ENCODE data around the gene VRTN.

Gene VRTN, protein sequence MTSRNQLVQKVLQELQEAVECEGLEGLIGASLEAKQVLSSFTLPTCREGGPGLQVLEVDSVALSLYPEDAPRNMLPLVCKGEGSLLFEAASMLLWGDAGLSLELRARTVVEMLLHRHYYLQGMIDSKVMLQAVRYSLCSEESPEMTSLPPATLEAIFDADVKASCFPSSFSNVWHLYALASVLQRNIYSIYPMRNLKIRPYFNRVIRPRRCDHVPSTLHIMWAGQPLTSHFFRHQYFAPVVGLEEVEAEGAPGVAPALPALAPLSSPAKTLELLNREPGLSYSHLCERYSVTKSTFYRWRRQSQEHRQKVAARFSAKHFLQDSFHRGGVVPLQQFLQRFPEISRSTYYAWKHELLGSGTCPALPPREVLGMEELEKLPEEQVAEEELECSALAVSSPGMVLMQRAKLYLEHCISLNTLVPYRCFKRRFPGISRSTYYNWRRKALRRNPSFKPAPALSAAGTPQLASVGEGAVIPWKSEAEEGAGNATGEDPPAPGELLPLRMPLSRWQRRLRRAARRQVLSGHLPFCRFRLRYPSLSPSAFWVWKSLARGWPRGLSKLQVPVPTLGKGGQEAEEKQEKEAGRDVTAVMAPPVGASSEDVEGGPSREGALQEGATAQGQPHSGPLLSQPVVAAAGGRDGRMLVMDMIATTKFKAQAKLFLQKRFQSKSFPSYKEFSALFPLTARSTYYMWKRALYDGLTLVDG

DNA sequence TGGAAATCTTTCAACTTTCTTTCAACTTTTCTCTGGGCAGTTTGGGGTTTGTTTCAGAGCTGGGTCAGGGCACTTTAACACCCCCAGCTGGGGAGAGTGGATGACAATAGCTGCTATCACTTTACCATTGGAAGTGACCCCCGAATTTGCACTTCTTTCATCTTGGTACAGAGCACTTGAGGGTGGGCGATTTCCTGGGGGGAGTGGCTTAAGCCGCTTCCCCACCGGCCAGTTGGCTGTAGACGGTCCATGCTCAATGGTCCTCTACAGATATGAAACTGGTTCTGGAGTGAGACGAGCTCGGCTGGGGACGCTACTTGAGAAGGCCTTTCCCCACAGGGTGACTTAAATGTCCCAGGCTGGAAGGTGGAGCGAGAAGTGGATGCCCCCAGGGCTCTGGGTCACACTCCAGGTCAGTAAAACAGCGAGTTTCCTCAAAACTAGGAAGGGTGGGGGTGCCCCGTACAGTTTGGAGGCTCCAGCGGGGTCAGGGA, at the start of gene VRTN:
Gene VRTN, plus strand, starts transcription at position 231 of the 494 bp plus-strand sequence. CDS start 8,313 bp downstream, outside the sequence.
- CTCF ChIA-PET = interaction anchor here (0.9 to 1.2 kb wide), 2 partner anchors 9 to 46 kb away, joined by 3 read pairs; partner anchors contain the start of gene ABCD4
- POLR2A ChIA-PET = interaction anchor here (1.3 kb wide), 1 partner anchor 46 kb away, joined by 3 read pairs; the partner anchor contains the start of gene ABCD4
- TF ChIP-seq FOXK2 (IDR thresholded peaks at IDR 0.05) (no peak), L3MBTL2 (conservative IDR thresholded peaks at IDR 0.05) (no peak), SUZ12 (IDR thresholded peaks at IDR 0.05) (no peak), HDGF (IDR thresholded peaks at IDR 0.05; ENCODE audit: borderline replicate concordance) (no peak)
- DNase-seq (ENCODE audit: extremely low spot score) = no peak

DNA sequence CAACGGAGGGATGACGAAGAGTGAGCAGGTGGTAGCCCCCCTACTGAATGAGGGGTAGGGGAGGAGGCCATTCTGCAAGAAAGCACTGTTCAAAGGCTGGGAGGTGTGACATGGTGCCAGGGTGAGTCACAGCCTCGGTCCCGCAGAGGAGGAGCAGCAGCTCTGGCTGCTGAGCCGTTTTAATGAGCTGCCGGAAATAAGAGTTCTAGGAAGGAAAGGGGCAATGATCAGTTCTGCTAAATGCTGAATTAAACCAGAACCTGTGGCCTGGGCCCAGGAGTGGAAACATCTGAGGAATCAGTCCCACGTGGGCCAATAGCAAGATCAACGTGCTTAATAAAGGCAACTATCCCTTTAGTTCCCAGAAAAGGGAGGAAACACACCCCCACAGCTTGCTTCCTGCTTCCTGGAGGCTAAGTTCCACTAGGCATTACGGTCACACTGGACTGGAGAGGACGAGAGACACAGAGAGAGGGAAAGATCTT, 49.2 kb upstream of the VRTN start:
- TF ChIP-seq HDGF (IDR thresholded peaks at IDR 0.05; ENCODE audit: borderline replicate concordance) (no peak), CTBP1 (IDR thresholded peaks at IDR 0.05; ENCODE audit: borderline replicate concordance) (no peak), FOXM1 (IDR thresholded peaks at IDR 0.05; ENCODE audit: borderline replicate concordance) (no peak), L3MBTL2 (conservative IDR thresholded peaks at IDR 0.05) (no peak)
- DNase-seq (ENCODE audit: extremely low spot score) = no peak
- POLR2A ChIA-PET = interaction anchor here (0.9 to 1.4 kb wide), 2 partner anchors 10 to 22 kb away, joined by 3 to 4 read pairs; no protein-coding TSS in a partner anchor
- CTCF ChIA-PET = interaction anchor here (1.0 kb wide), 1 partner anchor 24 kb away, joined by 3 read pairs; no protein-coding TSS in a partner anchor

DNA sequence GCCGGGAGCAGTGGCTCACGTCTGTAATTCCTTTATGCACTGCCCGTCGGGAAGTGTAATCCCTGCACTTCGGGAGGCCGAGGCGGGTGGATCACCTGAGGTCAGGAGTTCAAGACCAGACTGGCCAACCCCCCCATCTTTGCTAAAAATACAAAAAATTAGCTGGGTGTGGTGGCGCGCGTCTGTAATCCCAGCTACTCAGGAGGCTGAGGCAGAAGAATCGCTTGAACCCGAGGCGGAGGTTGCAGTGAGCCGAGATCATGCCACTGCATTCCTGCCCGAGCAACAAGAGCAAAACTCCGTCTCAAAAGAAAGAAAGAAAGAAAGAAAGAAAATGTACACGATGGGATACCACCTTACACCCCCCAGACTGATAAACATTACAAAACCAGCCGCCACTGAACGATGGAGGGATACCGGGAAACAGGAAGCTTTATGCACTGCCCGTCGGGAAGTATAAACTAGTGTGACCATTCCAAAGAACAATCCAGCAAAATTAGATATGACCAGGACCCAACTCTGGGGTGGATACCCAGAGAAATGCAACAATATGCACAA, 46.6 kb upstream of the VRTN start:
- ChIA-PET CTCF (interaction anchor here (1.0 to 1.7 kb wide), 3 partner anchors 12 to 76 kb away, joined by 3 to 8 read pairs (median 4); no protein-coding TSS in a partner anchor), POLR2A (interaction anchor here (1.7 to 2.2 kb wide), 4 partner anchors 10 to 32 kb away, joined by 3 to 10 read pairs (median 6); no protein-coding TSS in a partner anchor)
- TF ChIP-seq FOXM1 (IDR thresholded peaks at IDR 0.05; ENCODE audit: borderline replicate concordance) (no peak), TARDBP (IDR thresholded peaks at IDR 0.05) (no peak), FOXA1 (IDR thresholded peaks at IDR 0.05) (no peak), SP1 (IDR thresholded peaks at IDR 0.05) (no peak), HDGF (IDR thresholded peaks at IDR 0.05; ENCODE audit: borderline replicate concordance) (no peak)
- TF ChIP-seq, protein P1, sequence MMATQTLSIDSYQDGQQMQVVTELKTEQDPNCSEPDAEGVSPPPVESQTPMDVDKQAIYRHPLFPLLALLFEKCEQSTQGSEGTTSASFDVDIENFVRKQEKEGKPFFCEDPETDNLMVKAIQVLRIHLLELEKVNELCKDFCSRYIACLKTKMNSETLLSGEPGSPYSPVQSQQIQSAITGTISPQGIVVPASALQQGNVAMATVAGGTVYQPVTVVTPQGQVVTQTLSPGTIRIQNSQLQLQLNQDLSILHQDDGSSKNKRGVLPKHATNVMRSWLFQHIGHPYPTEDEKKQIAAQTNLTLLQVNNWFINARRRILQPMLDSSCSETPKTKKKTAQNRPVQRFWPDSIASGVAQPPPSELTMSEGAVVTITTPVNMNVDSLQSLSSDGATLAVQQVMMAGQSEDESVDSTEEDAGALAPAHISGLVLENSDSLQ (IDR thresholded peaks at IDR 0.05) = no peak
- DNase-seq (ENCODE audit: extremely low spot score) = no peak

DNA sequence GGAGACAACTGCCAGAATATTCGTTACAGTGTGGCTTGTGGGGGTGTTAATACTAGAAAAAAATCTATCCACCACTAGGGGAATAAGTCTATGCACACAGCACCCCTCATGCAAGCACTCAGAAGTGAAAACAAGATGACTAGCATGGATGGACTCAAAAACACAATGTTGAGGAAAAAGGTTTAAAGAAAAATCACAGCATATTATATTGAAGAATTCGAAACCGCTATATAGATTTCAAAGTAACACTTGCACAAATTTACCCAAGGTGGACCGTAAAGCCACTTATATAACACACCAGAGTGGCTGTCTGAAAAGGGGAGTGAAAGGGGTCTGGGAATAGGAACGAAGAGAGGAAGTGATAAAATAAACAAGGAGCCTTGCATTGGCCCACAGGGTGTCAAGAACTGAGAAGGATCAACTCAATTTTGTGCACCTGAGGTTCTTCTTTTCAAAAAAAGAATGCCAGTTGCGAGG, 46.1 kb upstream of the VRTN start:
- DNase-seq (ENCODE audit: extremely low spot score) = peak; percentile 58
- no peak for TF ChIP-seq LEF1 (IDR thresholded peaks at IDR 0.05; ENCODE audit: borderline replicate concordance)
- no peak for TF ChIP-seq CTBP1 (IDR thresholded peaks at IDR 0.05; ENCODE audit: borderline replicate concordance)
- TF ChIP-seq TARDBP (IDR thresholded peaks at IDR 0.05) = no peak
- TF ChIP-seq, protein P1 (IDR thresholded peaks at IDR 0.05) = no peak
- no peak for TF ChIP-seq SUZ12 (IDR thresholded peaks at IDR 0.05)
- no peak for TF ChIP-seq ZNF384 (IDR thresholded peaks at IDR 0.05)
- TF ChIP-seq SP1 (IDR thresholded peaks at IDR 0.05) = no peak
- no peak; the same call in 1 of the 2 replicates for TF ChIP-seq L3MBTL2 (conservative IDR thresholded peaks at IDR 0.05)
- no peak for TF ChIP-seq ELF4 (IDR thresholded peaks at IDR 0.05)
- no peak for TF ChIP-seq FOXM1 (IDR thresholded peaks at IDR 0.05; ENCODE audit: borderline replicate concordance)
- no peak for TF ChIP-seq FOXK2 (IDR thresholded peaks at IDR 0.05)
- no peak for TF ChIP-seq HDGF (IDR thresholded peaks at IDR 0.05; ENCODE audit: borderline replicate concordance)
- TF ChIP-seq NFRKB (IDR thresholded peaks at IDR 0.05) = no peak
- no peak for TF ChIP-seq FOXA1 (IDR thresholded peaks at IDR 0.05)
- POLR2A ChIA-PET = interaction anchor here (1.0 to 2.2 kb wide), 21 partner anchors 8 to 191 kb away, joined by 3 to 13 read pairs (median 4); partner anchors contain the start of genes ISCA2, NPC2 and VRTN
- CTCF ChIA-PET = interaction anchor here (0.6 to 1.7 kb wide), 8 partner anchors 8 to 1147 kb away, joined by 3 to 8 read pairs (median 3); no protein-coding TSS in a partner anchor

DNA sequence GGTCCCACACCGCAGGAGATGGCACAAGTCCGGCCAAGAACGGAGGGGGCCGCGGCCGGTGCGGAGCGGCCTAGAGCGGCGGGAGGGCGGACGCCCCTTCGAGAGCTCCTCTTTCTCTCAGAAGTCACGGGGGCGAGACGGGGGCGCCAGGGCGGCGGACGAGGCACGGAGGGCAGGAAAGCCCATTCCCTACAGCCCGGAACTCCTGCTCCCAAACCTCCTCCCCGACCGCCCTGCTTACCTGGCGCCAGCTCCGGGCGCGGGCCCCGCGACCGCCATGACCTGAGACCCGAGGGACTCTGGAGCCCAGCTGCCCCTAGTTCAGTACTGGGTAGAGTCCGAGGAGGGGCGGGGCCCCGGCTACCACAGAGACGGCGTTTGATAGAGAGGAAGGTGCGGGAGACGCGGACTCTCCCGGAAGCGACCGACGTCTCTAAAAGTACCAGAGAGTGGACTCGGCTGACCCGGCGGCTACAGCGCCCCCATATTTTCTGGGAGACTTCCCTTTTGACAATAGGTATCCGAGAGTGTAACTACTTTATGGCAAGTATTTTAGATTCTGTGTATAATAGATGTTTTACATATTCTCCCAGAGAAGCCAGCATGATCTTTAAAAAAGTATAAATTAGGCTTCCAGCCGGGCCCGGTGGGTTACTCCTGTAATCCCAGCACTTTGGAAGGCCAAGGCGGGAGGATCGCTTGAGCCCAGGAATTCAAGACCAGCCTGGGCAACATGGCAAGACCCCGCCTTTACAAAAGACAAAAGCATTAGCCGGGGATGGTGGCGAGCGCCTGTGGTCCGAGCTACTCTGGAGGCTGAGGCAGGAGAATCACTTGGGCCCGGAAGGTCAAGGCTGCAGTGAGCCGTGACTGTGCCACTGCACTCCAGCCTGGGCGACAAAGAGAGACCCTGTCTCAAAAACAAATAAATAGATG, 45.4 kb upstream of the VRTN start, which contains the start of gene ABCD4:
Gene ABCD4, minus strand, starts transcription at position 301 of the 936 bp plus-strand sequence. Its CDS starts 22 bp downstream, at position 279.
- CTCF ChIA-PET = interaction anchor here (0.6 to 1.7 kb wide), 8 partner anchors 9 to 1147 kb away, joined by 3 to 8 read pairs (median 3); no protein-coding TSS in a partner anchor
- DNase-seq (ENCODE audit: extremely low spot score) = peak; percentile 95
- POLR2A ChIA-PET = interaction anchor here (0.7 to 2.2 kb wide), 22 partner anchors 8 to 190 kb away, joined by 3 to 13 read pairs (median 4); partner anchors contain the start of genes ISCA2, NPC2 and VRTN
- TF ChIP-seq FOXK2 (IDR thresholded peaks at IDR 0.05) (no peak), ELF4 (IDR thresholded peaks at IDR 0.05) (peak; percentile 75)

All from HEK293T (cell line).